Measurements from ENCODE around the gene EXOC6B.

Gene EXOC6B

GRCh38 chr2:72834596-72834995, 8.8 kb upstream of the EXOC6B start (continued):
- TF ChIP-seq PATZ1 (CRISPR knock-in tag; IDR thresholded peaks at IDR 0.05; ENCODE audit: borderline replicate concordance) = no peak
- no peak for TF ChIP-seq CSRNP3 (CRISPR knock-in tag; IDR thresholded peaks at IDR 0.05)
- no peak for TF ChIP-seq POU6F1 (CRISPR knock-in tag; IDR thresholded peaks at IDR 0.05; ENCODE audit: borderline replicate concordance, low read depth)

- TF ChIP-seq TCF4 (CRISPR knock-in tag; IDR thresholded peaks at IDR 0.05; ENCODE audit: borderline replicate concordance) (no peak), ZNF8 (CRISPR knock-in tag; IDR thresholded peaks at IDR 0.05) (no peak), ZC3H10 (CRISPR knock-in tag; IDR thresholded peaks at IDR 0.05) (no peak), ARNTL (CRISPR knock-in tag; IDR thresholded peaks at IDR 0.05; ENCODE audit: borderline replicate concordance, low read depth) (no peak), OSR1 (CRISPR knock-in tag; IDR thresholded peaks at IDR 0.05) (no peak), ISL1 (CRISPR knock-in tag; IDR thresholded peaks at IDR 0.05) (no peak), CSRNP3 (CRISPR knock-in tag; IDR thresholded peaks at IDR 0.05) (no peak), SNAI2 (CRISPR knock-in tag; IDR thresholded peaks at IDR 0.05) (no peak), CSDC2 (CRISPR knock-in tag; IDR thresholded peaks at IDR 0.05) (no peak), POU6F1 (CRISPR knock-in tag; IDR thresholded peaks at IDR 0.05; ENCODE audit: borderline replicate concordance, low read depth) (no peak), ZNF70 (CRISPR knock-in tag; IDR thresholded peaks at IDR 0.05) (no peak)
- no peak for ATAC-seq
Measured at GRCh38 chr2:72833084-72833714, 7.4 kb upstream of the EXOC6B start.

GRCh38 chr2:72830273-72830672, 4.4 kb upstream of the EXOC6B start:
- no peak for ATAC-seq
- TF ChIP-seq TCF4 (CRISPR knock-in tag; IDR thresholded peaks at IDR 0.05; ENCODE audit: borderline replicate concordance) (no peak), CSRNP3 (CRISPR knock-in tag; IDR thresholded peaks at IDR 0.05) (no peak), ARNTL (CRISPR knock-in tag; IDR thresholded peaks at IDR 0.05; ENCODE audit: borderline replicate concordance, low read depth) (no peak), RARB (CRISPR knock-in tag; IDR thresholded peaks at IDR 0.05) (no peak)

- ATAC-seq = no peak
- TF ChIP-seq BACH2 (CRISPR knock-in tag; IDR thresholded peaks at IDR 0.05; ENCODE audit: borderline replicate concordance) = no peak
Measured at GRCh38 chr2:72828840-72829507, 3.1 kb upstream of the EXOC6B start.

Measured in SK-N-SH treated with all-trans-retinoic acid at 6 μM for 48 hours (cell line).